GM21515 (cell line): ENCODE results near the gene NEDD4L.
"Not testable (repeated sequence)": the region's sequence is repeated elsewhere in the genome, so short reads cannot be mapped to it uniquely, and the experiment has no call there.

Experiments
- ATAC-seq: cut with Tn5 transposase; IDR thresholded peaks from one replicate; pipeline ENCODE4 v1.9.1; 2021; ENCODE audit not compliant: unreplicated experiment

NEDD4L gene

DNA sequence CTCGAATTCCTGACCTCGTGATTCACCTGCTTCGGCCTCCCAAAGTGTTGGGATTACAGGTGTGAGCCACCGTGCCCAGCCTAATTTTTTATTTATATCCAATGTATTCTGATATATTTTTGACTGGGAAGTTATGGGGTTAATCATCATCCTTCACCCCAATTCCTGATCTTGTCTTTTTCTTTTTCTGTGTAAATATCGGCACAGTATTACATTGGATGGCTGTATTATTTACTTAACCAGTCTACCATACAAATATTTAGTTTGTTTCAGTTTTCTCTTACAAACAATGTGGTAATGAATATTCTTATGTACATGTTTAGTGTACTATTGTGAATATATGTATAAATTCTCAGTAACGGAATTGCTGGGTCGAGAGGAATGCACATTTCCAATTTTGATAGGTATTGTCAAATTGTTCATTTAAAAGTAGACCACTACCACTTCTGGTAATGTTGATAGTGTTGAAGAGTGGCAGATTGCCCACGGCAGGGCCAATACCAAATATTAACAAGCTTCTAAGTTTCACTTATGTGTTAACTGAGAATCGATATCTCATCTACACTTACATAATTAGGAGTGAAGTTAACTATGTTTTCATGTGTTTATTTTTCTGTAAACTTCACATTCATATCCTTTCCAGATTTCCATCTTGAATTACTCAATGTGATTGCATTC lies 388.2 kb downstream of the NEDD4L start:
- ATAC-seq = no peak

DNA sequence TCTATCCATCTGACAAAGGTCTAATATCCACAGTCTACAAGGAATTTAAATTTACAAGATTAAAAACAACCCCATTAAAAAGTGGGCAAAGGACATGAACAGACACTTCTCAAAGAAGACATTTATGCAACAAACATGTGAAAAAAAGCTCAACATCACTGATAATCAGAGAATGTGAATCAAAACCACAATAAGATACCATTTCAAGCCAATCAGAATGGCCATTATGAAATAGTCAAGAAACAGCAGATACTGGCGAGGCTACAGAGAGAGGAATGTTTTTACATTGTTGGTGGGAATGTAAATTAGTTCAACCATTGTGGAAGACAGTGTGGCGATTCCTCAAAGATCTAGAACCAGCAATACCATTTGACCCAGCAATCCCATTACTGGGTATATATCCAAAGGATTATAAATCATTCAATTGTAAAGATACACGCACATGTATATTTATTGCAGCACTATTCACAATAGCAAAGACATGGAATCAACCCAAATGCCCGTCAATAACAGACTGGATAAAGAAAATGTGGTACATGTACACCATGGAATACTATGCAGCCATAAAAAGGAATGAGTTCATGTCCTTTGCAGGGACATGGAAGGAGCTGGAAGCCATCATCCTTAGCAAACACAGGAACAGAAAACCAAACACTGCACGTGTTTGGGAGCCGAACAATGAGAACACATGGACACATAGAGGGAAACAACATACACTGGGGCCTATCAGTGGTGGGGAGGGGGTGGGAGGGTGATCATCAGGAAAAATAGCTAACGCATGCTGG lies 391.4 kb downstream of the NEDD4L start:
- not testable (repeated sequence) for ATAC-seq

DNA sequence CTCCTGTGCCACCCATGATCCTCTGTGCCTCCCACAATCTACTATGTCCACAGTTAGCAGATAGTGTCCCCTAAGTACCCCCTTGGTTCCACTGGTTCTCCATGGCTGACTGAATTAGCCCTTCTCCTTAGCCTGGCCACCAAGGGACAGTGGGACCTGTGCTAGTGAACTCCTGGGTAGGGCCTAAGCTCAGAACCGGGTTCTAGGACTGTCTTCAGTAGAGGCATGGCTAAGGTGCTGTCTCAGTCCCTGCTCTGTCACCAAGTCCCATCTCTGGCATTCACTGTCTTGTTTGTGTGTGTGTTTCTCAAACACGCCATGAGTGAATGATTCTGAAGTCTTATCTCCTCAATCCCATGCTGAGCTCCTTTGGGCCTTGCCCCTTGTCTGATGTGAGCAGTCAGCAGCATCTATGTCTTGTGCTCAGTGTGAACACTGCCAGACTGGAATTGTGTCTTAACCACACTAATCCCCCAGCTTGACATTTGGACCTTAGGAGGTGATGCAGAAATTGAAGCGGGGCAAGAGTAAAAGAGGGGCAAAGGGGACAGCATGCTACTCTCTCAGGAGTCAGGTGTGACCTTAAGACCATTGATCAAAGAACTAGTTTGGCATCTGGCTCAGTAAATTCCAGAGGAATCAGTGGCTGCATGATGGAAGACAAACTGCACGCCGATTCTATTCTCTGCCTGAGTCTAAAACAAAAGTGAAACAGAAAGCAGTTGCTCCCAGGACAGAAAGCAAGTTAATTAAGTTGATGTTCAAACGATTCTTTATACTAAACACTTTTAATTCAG lies 394.3 kb downstream of the NEDD4L start:
- ATAC-seq = no peak

DNA sequence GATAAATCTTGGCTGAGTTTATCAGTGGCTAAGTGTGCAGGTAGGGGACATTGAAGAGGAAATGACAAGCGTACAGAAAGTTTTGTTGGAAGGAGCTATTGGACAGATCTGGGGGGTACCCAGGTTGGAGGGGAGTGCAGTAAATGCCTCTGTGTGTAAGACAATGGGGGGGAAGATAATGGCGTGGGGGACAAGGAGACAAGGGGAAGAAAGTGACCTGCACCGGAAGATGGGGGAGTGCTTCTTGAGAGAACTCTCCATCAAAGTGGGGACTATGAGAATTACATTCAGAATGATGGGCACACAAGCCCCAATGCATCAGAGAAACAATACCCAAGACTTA lies 394.9 kb downstream of the NEDD4L start:
- no peak for ATAC-seq

DNA sequence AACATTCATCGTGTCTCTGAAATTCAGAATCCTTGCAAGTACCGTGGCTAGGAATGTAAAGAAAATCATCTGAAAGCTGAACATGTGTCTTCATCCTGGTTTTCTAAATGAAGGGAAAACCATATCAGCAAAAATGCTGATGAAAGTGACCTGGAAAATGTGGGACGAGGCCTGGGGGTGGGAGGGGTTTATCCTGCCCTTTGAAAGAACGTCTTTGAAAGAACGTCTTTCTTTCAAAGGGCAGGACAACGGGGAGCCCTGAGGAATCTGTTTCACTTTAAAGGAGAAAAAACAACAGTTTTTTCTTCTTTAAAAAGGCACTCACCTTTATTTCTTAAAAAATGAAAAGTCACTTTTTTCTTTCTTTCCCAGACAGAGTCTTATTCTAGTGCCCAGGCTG lies 399.6 kb downstream of the NEDD4L start:
- ATAC-seq = no peak

GRCh38 chr18:58446391-58447060 lies 402.5 kb downstream of the NEDD4L start:
- ATAC-seq = no peak

GRCh38 chr18:58447402-58448095 lies 403.5 kb downstream of the NEDD4L start:
- no peak for ATAC-seq

DNA sequence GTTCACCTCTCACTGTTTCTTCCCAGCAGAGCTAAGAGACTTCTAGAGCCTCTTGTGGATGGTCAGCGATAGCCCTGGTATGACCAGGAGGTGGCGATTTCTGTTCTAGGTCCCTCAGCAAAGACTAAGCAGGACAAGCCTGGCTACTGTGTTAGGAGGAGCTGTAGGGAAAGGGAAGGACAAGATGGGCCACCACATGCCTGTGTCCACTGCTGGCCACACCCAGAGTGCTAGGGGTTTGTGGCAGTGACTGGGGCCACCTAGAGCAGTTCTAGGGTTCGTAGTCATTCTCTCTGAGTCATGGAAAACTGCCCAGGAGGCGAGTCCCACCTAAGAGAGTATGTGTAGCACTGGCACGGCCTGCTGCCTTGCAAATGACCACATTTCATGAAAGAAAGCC lies 405.4 kb downstream of the NEDD4L start:
- no peak for ATAC-seq
